OCI-LY1 (cell line): ENCODE data around the gene MYH13.

ENCODE experiments used
- H2AFZ ChIP-seq: fragments of 200-600 bp; sonication (generic), shearing (Covaris generic); 2 replicates; pipeline ENCODE4 v1.6.0; 2014; ENCODE audit warnings: antibody characterized with exemption, mild to moderate bottlenecking, low read length
- H3F3A ChIP-seq: fragments of 200-600 bp; sonication (generic), shearing (Covaris generic); 2 replicates; pipeline ENCODE4 v1.6.0; 2014; ENCODE audit warnings: mild to moderate bottlenecking, antibody characterized with exemption, low read length, moderate library complexity; ENCODE audit not compliant: insufficient read depth
- H3K27ac ChIP-seq: fragments of 200-600 bp; sonication (generic); 2 replicates; pipeline ENCODE4 v1.5.1; 2014; ENCODE audit warnings: low read length, mixed run types, mild to moderate bottlenecking, low read depth; ENCODE audit not compliant: poor library complexity, severe bottlenecking
- H3K27me3 ChIP-seq: fragments of 200-600 bp; sonication (generic); 2 replicates; pipeline ENCODE4 v1.6.0; 2014; ENCODE audit warnings: antibody characterized with exemption, mild to moderate bottlenecking, low read length, moderate library complexity; ENCODE audit not compliant: insufficient read depth
- H3K36me3 ChIP-seq: fragments of 200-600 bp; sonication (generic); 2 replicates; pipeline ENCODE4 v1.6.1; 2014; ENCODE audit warnings: mild to moderate bottlenecking, antibody characterized with exemption, low read length, moderate library complexity, mixed read lengths; ENCODE audit not compliant: insufficient read depth
- H3K4me1 ChIP-seq: fragments of 200-600 bp; sonication (generic); 2 replicates; pipeline ENCODE4 v1.5.1; 2014; ENCODE audit warnings: mild to moderate bottlenecking, low read length, moderate library complexity; ENCODE audit not compliant: insufficient read depth, severe bottlenecking
- H3K4me2 ChIP-seq: fragments of 200-600 bp; sonication (generic), shearing (Covaris generic); 2 replicates; pipeline ENCODE4 v1.6.1; 2014; ENCODE audit warnings: low read length
- H3K4me3 ChIP-seq: fragments of 200-600 bp; sonication (generic); 2 replicates; pipeline ENCODE4 v1.5.1; 2014; ENCODE audit warnings: low read length, low read depth, mild to moderate bottlenecking, mixed read lengths; ENCODE audit not compliant: poor library complexity, severe bottlenecking
- H3K79me2 ChIP-seq: fragments of 200-600 bp; shearing (Covaris generic); 2 replicates; pipeline ENCODE4 v1.6.1; 2016; ENCODE audit warnings: mixed run types, low read length, mixed read lengths; ENCODE audit not compliant: insufficient read depth
- H3K9ac ChIP-seq: fragments of 200-600 bp; sonication (generic), shearing (Covaris generic); 2 replicates; pipeline ENCODE4 v1.6.1; 2014; ENCODE audit warnings: mild to moderate bottlenecking, low read length, mixed read lengths
- H3K9me2 ChIP-seq: fragments of 200-600 bp; sonication (generic), shearing (Covaris generic); 2 replicates; pipeline ENCODE4 v1.6.1; 2014; ENCODE audit warnings: low read depth, mild to moderate bottlenecking, low read length, mixed read lengths
- H3K9me3 ChIP-seq: fragments of 200-600 bp; shearing (Covaris generic); 2 replicates; pipeline ENCODE4 v1.6.1; 2014; ENCODE audit warnings: low read length, mixed read lengths
- H4K20me1 ChIP-seq: fragments of 200-600 bp; sonication (generic), shearing (Covaris generic); 2 replicates; pipeline ENCODE4 v1.6.0; 2016; ENCODE audit warnings: mild to moderate bottlenecking, low read length; ENCODE audit not compliant: insufficient read depth
- CTCF ChIP-seq: fragments of 200-600 bp; sonication (generic), shearing (Covaris generic); IDR thresholded peaks from 2 replicates; pipeline ENCODE4 v1.5.1; 2017; ENCODE audit warnings: mild to moderate bottlenecking, antibody characterized with exemption, low read length, moderate library complexity, mixed read lengths
- EZH2 ChIP-seq: fragments of 200-600 bp; sonication (generic), shearing (Covaris generic); IDR thresholded peaks from 2 replicates; pipeline ENCODE4 v1.8.0; 2017; ENCODE audit warnings: borderline replicate concordance, mixed run types, mild to moderate bottlenecking, antibody characterized with exemption, low read length, moderate library complexity, mixed read lengths

MYH13 gene

GRCh38 chr17:10394201-10394887 lies 21.5 kb upstream of the MYH13 start:
- TF ChIP-seq EZH2 (no peak), CTCF (no peak)
- Histone ChIP-seq H4K20me1 (no peaks in the 10 kb centered on the region), H3K4me2 (no peak overlapping the region)

GRCh38 chr17:10392880-10393279 lies 20.1 kb upstream of the MYH13 start:
- no peak overlapping the region for H3K9ac ChIP-seq
- no peaks in the 10 kb centered on the region for H3K9me2 ChIP-seq
- no peaks in the 10 kb centered on the region for H3F3A ChIP-seq
- no peaks in the 10 kb centered on the region for H3K27me3 ChIP-seq
- no peak overlapping the region for H3K4me2 ChIP-seq
- no peaks in the 10 kb centered on the region for H4K20me1 ChIP-seq
- no peaks in the 10 kb centered on the region for H3K4me1 ChIP-seq
- H3K36me3 ChIP-seq: no peaks in the 10 kb centered on the region
- TF ChIP-seq EZH2: no peak
- no peak for TF ChIP-seq CTCF
- no peak overlapping the region for H3K27ac ChIP-seq
- no peak overlapping the region for H3K4me3 ChIP-seq
- no peaks in the 10 kb centered on the region for H3K9me3 ChIP-seq
- no peaks in the 10 kb centered on the region for H3K79me2 ChIP-seq
- no peak overlapping the region for H2AFZ ChIP-seq

More at GRCh38 chr17:10394201-10394887, 21.5 kb upstream of the MYH13 start:
- H3K9me2 ChIP-seq: no peaks in the 10 kb centered on the region
- no peak overlapping the region for H2AFZ ChIP-seq
- H3K27ac ChIP-seq: no peak overlapping the region
- no peaks in the 10 kb centered on the region for H3K9me3 ChIP-seq
- no peaks in the 10 kb centered on the region for H3F3A ChIP-seq
- H3K36me3 ChIP-seq: no peaks in the 10 kb centered on the region
- no peaks in the 10 kb centered on the region for H3K79me2 ChIP-seq
- no peak overlapping the region for H3K4me3 ChIP-seq
- no peaks in the 10 kb centered on the region for H3K4me1 ChIP-seq
- no peak overlapping the region for H3K9ac ChIP-seq
- no peaks in the 10 kb centered on the region for H3K27me3 ChIP-seq

GRCh38 chr17:10385871-10386270 lies 13.1 kb upstream of the MYH13 start:
- Histone ChIP-seq H3K4me2 (no peak overlapping the region), H3K36me3 (no peaks in the 10 kb centered on the region), H3F3A (no peaks in the 10 kb centered on the region), H3K9me2 (no peaks in the 10 kb centered on the region), H3K4me1 (no peaks in the 10 kb centered on the region), H4K20me1 (no peaks in the 10 kb centered on the region), H3K79me2 (no peaks in the 10 kb centered on the region), H3K4me3 (no peak overlapping the region), H3K9ac (no peak overlapping the region), H2AFZ (no peak overlapping the region), H3K27me3 (no peaks in the 10 kb centered on the region), H3K27ac (no peak overlapping the region), H3K9me3 (no peaks in the 10 kb centered on the region)
- TF ChIP-seq CTCF (no peak), EZH2 (no peak)
